Ovary (tissue), 3 donors: Measurements from ENCODE around the gene OCA2.

ENCODE experiments used
- CTCF ChIP-seq, 3 donors: fragments of 450-650 bp in 2 of 3; fragments of 200-600 bp in 1 of 3; IDR thresholded peaks; one replicate each; pipeline versions ENCODE4 v1.5.1 to v1.8.0; 2016 to 2022; ENCODE audit warnings: antibody characterized with exemption in 3 of 3, mild to moderate bottlenecking in 1 of 3
- POLR2A ChIP-seq: fragments of 450-650 bp; IDR thresholded peaks from one replicate; pipeline ENCODE4 v1.6.1; 2017; ENCODE audit warnings: antibody characterized with exemption, mild to moderate bottlenecking, moderate library complexity
- donor health status: DM: no; HTN: no; CAD: no.

- no peak for TF ChIP-seq CTCF (IDR thresholded peaks at IDR 0.05)
- TF ChIP-seq POLR2A, result no peak
Observed at GRCh38 chr15:27834684-27835083, 264.4 kb downstream of the OCA2 start.
